Astrocyte (in vitro differentiated cells and primary cell): Measurements from ENCODE around the gene DAP. TPM values are rescaled to one million over a fixed set of nuclear protein-coding genes. Genes with fewer than 3 reads are reported as not detected.

ENCODE experiments used
- DNase-seq: peaks from one replicate; pipeline ENCODE4 v3.0.0-alpha.2; 2010; ENCODE audit warnings: low read depth
- FAIRE-seq: peaks from 2 replicates; lab custom pipeline; 2011; peaks lifted over from hg19 to GRCh38; lab: Jason Lieb, UNC
- H2AFZ ChIP-seq: 2 replicates; pipeline ENCODE4 v1.6.0; 2012; ENCODE audit warnings: low read depth, low read length, inconsistent platforms
- H3K27ac ChIP-seq: 2 replicates; pipeline ENCODE4 v1.5.1; 2011; ENCODE audit warnings: low read depth, low read length, inconsistent platforms
- H3K27me3 ChIP-seq: 2 replicates; pipeline ENCODE4 v1.6.0; 2011; ENCODE audit warnings: low read length, inconsistent platforms; ENCODE audit not compliant: insufficient read depth
- H3K36me3 ChIP-seq: 2 replicates; pipeline ENCODE4 v1.5.1; 2011; ENCODE audit warnings: low read length, inconsistent platforms; ENCODE audit not compliant: insufficient read depth
- H3K4me1 ChIP-seq: 2 replicates; pipeline ENCODE4 v1.5.1; 2011; ENCODE audit warnings: low read length, inconsistent platforms; ENCODE audit not compliant: insufficient read depth
- H3K4me2 ChIP-seq: 2 replicates; pipeline ENCODE4 v1.6.0; 2012; ENCODE audit warnings: low read length, inconsistent platforms
- H3K4me3 ChIP-seq: 2 replicates; pipeline ENCODE4 v1.5.1; 2011; ENCODE audit warnings: low read depth, mild to moderate bottlenecking, low read length, inconsistent platforms; ENCODE audit not compliant: insufficient read depth
- H3K79me2 ChIP-seq: 2 replicates; pipeline ENCODE4 v1.6.0; 2012; ENCODE audit warnings: mild to moderate bottlenecking, low read length, inconsistent platforms; ENCODE audit not compliant: insufficient read depth
- H3K9ac ChIP-seq: 2 replicates; pipeline ENCODE4 v1.6.0; 2012; ENCODE audit warnings: mild to moderate bottlenecking, low read length, inconsistent platforms
- H3K9me3 ChIP-seq: 2 replicates; pipeline ENCODE4 v1.5.1; 2012; ENCODE audit warnings: low read depth, mild to moderate bottlenecking, low read length, inconsistent platforms; ENCODE audit not compliant: insufficient read depth
- H4K20me1 ChIP-seq: 2 replicates; pipeline ENCODE4 v1.6.0; 2012; ENCODE audit warnings: low read length, inconsistent platforms; ENCODE audit not compliant: insufficient read depth
- H3K27ac Mint-ChIP-seq: one replicate; pipeline ENCODE4 v1.8.0; 2021; ENCODE audit warnings: mild to moderate bottlenecking, mixed read lengths; ENCODE audit not compliant: unreplicated experiment
- H3K27me3 Mint-ChIP-seq: one replicate; pipeline ENCODE4 v1.8.0; 2021; ENCODE audit warnings: low read depth, mixed read lengths; ENCODE audit not compliant: unreplicated experiment
- H3K36me3 Mint-ChIP-seq: one replicate; pipeline ENCODE4 v1.8.0; 2021; ENCODE audit warnings: low read depth, mixed read lengths; ENCODE audit not compliant: unreplicated experiment
- H3K4me1 Mint-ChIP-seq: one replicate; pipeline ENCODE4 v1.8.0; 2021; ENCODE audit warnings: low read depth, mixed read lengths; ENCODE audit not compliant: unreplicated experiment
- H3K4me3 Mint-ChIP-seq: one replicate; pipeline ENCODE4 v1.8.0; 2021; ENCODE audit warnings: mild to moderate bottlenecking, moderate library complexity, mixed read lengths; ENCODE audit not compliant: unreplicated experiment
- H3K9me3 Mint-ChIP-seq: one replicate; pipeline ENCODE4 v1.8.0; 2021; ENCODE audit warnings: mild to moderate bottlenecking, mixed read lengths; ENCODE audit not compliant: unreplicated experiment
- CTCF ChIP-seq: IDR thresholded peaks from 2 replicates; pipeline ENCODE4 v1.5.1; 2011; ENCODE audit warnings: low read depth, mild to moderate bottlenecking, inconsistent platforms, low read length, moderate library complexity; ENCODE audit not compliant: insufficient read depth
- EZH2 ChIP-seq: IDR thresholded peaks from 2 replicates; pipeline ENCODE4 v1.6.1; 2012; ENCODE audit warnings: mild to moderate bottlenecking, low read length, inconsistent platforms; ENCODE audit not compliant: insufficient read depth
- total RNA-seq: library from RNA; stranded (reverse); gene quantifications from 2 replicates; pipeline ENCODE4 v1.2.1, GENCODE V29; 2021

The DAP gene
- total RNA-seq, 1 donor from 2014 or later: 239 TPM

GRCh38 chr5:10671041-10672008 is 89.7 kb downstream of the DAP start:
- Mint-ChIP-seq H3K4me1 (no peaks in the 10 kb centered on the region), H3K9me3 (peaks cover 15% of the 10 kb centered on the region), H3K27ac (no peak overlapping the region), H3K27me3 (peaks cover 11% of the 10 kb centered on the region), H3K4me3 (no peak overlapping the region), H3K36me3 (peaks cover 7% of the 10 kb centered on the region)
- Histone ChIP-seq H3K79me2 (no peaks in the 10 kb centered on the region), H3K27ac (no peak overlapping the region), H3K27me3 (no peaks in the 10 kb centered on the region), H3K9ac (no peak overlapping the region), H3K9me3 (peaks cover 8% of the 10 kb centered on the region), H3K4me3 (no peak overlapping the region), H3K36me3 (no peaks in the 10 kb centered on the region), H3K4me1 (no peaks in the 10 kb centered on the region), H3K4me2 (no peak overlapping the region), H4K20me1 (peaks cover 2% of the 10 kb centered on the region), H2AFZ (no peak overlapping the region)
- TF ChIP-seq EZH2 (no peak), CTCF (no peak)
- DNase-seq (no peak), FAIRE-seq (no peak)

- Mint-ChIP-seq H3K36me3 (peaks cover 3% of the 10 kb centered on the region), H3K9me3 (peaks cover 14% of the 10 kb centered on the region), H3K4me1 (no peaks in the 10 kb centered on the region), H3K27me3 (peaks cover 11% of the 10 kb centered on the region), H3K4me3 (no peak overlapping the region), H3K27ac (no peak overlapping the region)
- H3K9ac ChIP-seq: no peak overlapping the region
- peaks cover 8% of the 10 kb centered on the region for H3K9me3 ChIP-seq
- no peak overlapping the region for H3K4me3 ChIP-seq
- no peaks in the 10 kb centered on the region for H3K79me2 ChIP-seq
- DNase-seq (no peak), FAIRE-seq (no peak)
- H3K36me3 ChIP-seq: no peaks in the 10 kb centered on the region
- H4K20me1 ChIP-seq: no peaks in the 10 kb centered on the region
- no peak overlapping the region for H3K27ac ChIP-seq
- H3K27me3 ChIP-seq: no peaks in the 10 kb centered on the region
- no peak overlapping the region for H3K4me2 ChIP-seq
- TF ChIP-seq CTCF (no peak), EZH2 (no peak)
- no peaks in the 10 kb centered on the region for H3K4me1 ChIP-seq
- H2AFZ ChIP-seq: no peak overlapping the region
Observed at GRCh38 chr5:10669983-10670382, 91.1 kb downstream of the DAP start.

GRCh38 chr5:10668697-10669096 is 92.3 kb downstream of the DAP start:
- peaks cover 3% of the 10 kb centered on the region for H3K36me3 Mint-ChIP-seq
- Histone ChIP-seq H3K36me3 (no peaks in the 10 kb centered on the region), H3K9ac (no peak overlapping the region), H3K27ac (no peak overlapping the region), H3K4me1 (peaks cover 2% of the 10 kb centered on the region), H3K79me2 (no peaks in the 10 kb centered on the region), H3K27me3 (no peaks in the 10 kb centered on the region), H4K20me1 (no peaks in the 10 kb centered on the region), H3K4me3 (no peak overlapping the region), H3K4me2 (no peak overlapping the region), H2AFZ (no peak overlapping the region), H3K9me3 (peaks cover 8% of the 10 kb centered on the region)
- H3K4me1 Mint-ChIP-seq: peaks cover 4% of the 10 kb centered on the region
- DNase-seq (no peak), FAIRE-seq (no peak)
- no peak overlapping the region for H3K4me3 Mint-ChIP-seq
- H3K27me3 Mint-ChIP-seq: peaks cover 5% of the 10 kb centered on the region
- peak overlapping the region; percentile 34 for H3K27ac Mint-ChIP-seq
- H3K9me3 Mint-ChIP-seq: peaks cover 14% of the 10 kb centered on the region
- TF ChIP-seq CTCF (no peak), EZH2 (no peak)
